AG20443 (cell line): ENCODE data around the gene PARP4.
"Not testable (repeated sequence)": the region's sequence is repeated elsewhere in the genome, so short reads cannot be mapped to it uniquely, and the experiment has no call there.

ENCODE experiments used
- DNase-seq: peaks from one replicate; pipeline ENCODE4 v3.0.0; 2012; ENCODE audit warnings: low spot score, mixed read lengths

The PARP4 gene

GRCh38 chr13:24505756-24506155 is 6.8 kb downstream of the PARP4 start:
- DNase-seq = no peak

DNA sequence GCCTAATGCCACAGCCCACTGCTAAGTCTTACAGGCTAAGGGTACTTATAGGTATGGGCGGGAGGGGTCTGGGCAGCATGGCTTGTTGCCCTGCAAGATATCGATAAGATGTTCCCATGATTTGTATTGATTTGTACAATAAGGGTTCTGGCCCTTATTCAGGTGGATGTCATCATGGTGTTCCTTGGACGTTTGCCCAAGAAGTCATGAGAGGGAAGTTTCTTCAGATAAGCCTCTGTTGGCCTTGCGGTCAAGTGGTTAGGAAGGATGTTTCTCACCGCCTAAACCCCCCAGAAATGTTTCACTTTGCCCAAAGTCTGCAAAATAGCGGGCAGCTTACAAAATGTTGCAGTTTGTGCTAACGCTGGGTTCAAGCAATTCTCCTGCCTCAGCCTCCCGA is 7.3 kb downstream of the PARP4 start:
- no peak for DNase-seq

- no peak for DNase-seq
Observed at GRCh38 chr13:24503379-24503696, 9.2 kb downstream of the PARP4 start.

GRCh38 chr13:24502533-24503378 is 9.8 kb downstream of the PARP4 start:
- peak; percentile 70 for DNase-seq

DNA sequence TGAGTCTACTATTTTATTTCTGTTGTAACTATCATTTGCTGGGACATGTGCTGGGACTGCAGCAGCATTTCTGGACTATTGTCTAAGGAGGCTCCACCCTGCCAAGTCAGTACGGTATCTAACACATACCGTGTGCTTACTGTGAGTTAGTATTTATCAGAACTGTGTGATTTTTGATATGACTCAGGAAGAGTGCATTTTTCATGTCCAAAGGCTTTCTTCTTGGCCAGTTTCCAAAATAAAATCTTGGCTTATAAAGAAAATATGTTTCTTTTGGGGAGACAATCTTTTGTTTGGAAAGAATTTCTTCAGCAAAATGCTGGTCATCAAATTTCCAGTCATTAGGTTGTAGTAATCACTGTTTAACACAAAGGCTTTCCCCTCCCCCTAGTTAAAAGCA is 11.6 kb downstream of the PARP4 start:
- DNase-seq = no peak

- DNase-seq = no peak
Observed at GRCh38 chr13:24497742-24498141, 14.8 kb downstream of the PARP4 start.

DNA sequence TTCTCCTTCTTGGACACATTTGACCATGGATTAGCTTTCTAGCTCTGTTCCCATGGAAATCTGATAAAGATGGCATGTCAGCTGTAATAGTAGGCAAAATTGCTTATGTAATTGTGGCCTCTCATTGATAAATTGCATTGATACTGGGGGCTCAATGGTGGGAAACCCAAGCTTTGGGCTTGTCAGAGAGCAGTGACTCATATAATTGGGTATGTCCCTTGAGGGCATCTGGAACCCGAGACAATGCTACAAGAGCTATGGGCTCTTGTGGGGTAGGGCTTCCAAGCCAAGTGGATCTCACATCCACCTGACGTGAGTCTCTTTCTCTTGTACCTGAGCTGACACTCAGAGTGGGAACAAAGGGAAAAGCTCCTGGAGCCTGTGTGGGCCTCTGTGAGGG is 16.3 kb downstream of the PARP4 start:
- DNase-seq = not testable (repeated sequence)

DNA sequence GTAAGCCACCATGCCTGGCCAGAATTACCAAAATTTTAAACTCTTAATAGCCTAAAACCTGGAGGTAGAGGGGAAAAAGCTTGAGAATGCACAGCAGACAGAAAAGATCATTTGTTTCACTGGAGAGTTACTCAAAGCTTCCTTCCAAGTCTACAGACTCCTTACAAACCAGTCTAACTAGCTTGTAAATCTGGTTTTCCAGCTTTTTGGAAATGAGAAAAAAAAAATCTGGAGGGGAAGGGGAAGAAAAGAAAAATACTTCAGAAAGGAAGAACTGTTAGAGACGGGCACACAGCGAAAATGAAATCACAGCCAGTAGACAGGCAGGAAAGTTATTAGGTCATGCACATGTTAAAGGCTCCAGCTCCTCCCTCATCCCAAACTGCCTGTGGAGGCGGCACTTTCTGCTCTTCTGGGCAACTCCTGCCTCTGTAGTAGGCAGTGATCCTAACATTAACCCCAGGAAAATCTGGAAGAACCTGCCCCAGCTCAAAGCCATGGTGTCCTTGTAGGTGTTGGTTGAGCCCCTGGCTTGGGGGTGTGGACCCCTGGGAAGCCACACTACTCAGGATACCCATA is 17.3 kb downstream of the PARP4 start:
- DNase-seq = no peak

DNA sequence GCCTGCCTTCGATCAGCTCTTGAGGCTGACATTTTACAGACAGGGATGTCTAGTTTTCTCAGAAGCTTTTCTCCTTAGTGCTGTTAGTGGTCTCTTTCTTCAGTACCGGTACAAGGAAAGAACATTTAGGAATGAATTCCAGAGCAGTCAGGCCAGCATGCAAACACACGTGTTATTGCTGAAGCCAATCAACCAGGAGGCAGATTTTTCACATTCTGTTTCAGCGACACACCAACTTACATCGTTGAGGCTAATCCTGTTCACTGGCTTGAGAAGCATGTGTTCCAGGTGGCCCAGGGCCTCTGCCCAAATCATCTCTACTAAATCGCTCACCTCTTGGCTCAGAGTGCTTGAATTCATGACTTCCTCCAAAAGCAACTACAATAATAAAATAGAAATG is 19.2 kb downstream of the PARP4 start:
- DNase-seq = no peak

GRCh38 chr13:24491845-24492244 is 20.7 kb downstream of the PARP4 start:
- DNase-seq = no peak

- no peak for DNase-seq
Observed at GRCh38 chr13:24489721-24490120, 22.9 kb downstream of the PARP4 start.

GRCh38 chr13:24488092-24488491 is 24.5 kb downstream of the PARP4 start:
- not testable (repeated sequence) for DNase-seq

- not testable (repeated sequence) for DNase-seq
Observed at GRCh38 chr13:24486017-24486657, 26.4 kb downstream of the PARP4 start.

DNA sequence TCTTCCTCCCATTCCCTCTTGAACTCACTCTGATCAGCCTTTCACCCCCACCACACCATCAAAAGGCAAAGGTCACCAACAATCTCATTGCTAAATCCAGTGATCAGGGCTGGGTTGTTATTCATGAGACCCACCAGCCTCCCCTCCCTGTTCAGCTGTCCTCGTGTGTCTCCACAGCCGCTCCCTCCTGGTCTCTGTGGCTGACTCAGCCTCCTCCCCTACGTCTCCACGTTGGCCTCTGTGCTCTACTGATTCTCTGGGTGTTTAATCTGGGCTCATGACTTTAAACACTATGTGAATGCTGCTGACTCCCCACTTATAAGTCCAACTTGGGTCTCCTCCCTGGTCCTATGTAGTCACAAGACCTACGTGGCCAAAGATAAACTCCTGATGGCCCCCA is 38.9 kb downstream of the PARP4 start:
- DNase-seq = no peak

- DNase-seq = not testable (repeated sequence)
Observed at GRCh38 chr13:24472129-24472528, 40.4 kb downstream of the PARP4 start.

GRCh38 chr13:24463078-24463477 is 49.5 kb downstream of the PARP4 start:
- DNase-seq = no peak

- no peak for DNase-seq
Observed at GRCh38 chr13:24460256-24460655, 52.3 kb downstream of the PARP4 start.

DNA sequence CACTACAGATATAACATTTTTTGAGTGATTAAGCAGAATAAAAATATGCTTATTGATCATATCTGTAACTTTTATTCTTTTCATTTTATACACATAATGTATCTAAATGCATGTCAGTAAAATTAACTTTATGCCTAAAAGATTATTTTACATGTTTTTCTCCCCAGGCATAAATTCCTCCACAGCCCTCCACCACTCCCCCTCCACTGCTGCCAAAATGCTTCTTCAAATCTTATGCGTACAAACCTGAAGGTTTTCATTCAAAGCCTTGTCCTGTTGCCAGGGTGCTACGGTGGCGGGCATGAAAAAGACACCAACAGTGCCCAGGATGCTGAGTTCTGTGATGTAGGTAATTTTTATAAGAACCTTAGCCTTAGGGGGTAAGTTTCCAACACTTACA is 52.9 kb downstream of the PARP4 start:
- DNase-seq = no peak

DNA sequence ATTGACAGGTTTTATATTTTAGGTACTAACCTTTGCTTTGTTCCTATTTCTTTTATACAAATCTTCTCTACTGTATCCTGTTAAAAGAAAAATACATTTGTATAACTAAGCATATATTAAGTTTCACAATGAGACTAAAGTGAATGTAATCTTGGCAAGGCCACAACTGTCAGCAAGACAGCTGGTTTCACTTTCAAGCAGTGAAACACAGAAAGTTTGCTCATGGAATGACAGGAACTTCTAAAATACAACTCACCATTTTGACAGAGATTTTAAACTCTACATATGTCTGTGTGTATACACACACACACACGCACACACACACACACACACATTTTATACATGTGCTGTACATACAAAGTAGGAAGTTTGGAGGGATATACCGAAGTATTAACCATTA is 53.3 kb downstream of the PARP4 start:
- DNase-seq = peak; percentile 68

- DNase-seq = no peak
Observed at GRCh38 chr13:24458736-24459135, 53.8 kb downstream of the PARP4 start.

DNA sequence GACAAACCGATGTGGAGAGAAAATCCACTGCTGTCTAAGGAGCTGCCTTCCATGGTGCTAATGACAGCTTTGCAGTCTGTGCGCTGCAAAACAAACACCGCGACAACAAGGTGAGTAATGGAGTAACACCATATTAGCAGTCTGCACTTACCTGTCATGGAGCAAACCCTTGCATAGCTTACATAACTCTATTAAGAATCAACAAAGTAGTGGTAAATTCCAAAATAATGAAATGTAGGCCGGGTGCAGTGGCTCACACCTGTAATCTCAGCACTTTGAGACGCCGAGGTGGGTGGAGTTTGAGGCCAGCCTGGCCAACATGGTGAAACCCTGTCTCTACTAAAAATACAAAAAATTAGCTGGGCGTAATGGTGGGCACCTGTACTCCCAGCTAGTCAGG is 56.2 kb downstream of the PARP4 start:
- no peak for DNase-seq

DNA sequence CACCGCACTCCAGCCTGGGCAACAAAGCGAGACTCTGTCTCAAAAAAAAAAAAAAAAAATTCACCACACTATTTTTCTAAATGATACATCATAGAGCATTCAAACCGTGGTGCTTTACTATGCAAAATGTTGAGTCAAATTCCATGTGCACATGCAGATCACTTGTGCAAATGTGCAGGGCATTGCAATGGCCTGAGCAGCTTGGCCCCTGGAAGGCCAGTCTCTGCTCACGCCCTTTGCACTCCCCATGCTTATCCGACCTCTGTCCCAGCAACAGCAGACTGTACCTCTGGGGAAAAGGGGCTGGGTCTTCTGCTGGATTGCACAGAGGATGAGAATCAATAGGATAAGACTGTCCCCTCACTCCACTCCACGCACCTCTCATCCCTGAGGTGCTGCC is 58.5 kb downstream of the PARP4 start:
- no peak for DNase-seq

GRCh38 chr13:24452044-24452443 is 60.5 kb downstream of the PARP4 start:
- no peak for DNase-seq
